Ovary (tissue), 3 donors: ENCODE data around the gene ELP4.

ENCODE experiments used
- CTCF ChIP-seq, 3 donors: fragments of 450-650 bp in 2 of 3; fragments of 200-600 bp in 1 of 3; IDR thresholded peaks; one replicate each; pipeline versions ENCODE4 v1.5.1 to v1.8.0; 2016 to 2022; ENCODE audit warnings: antibody characterized with exemption in 3 of 3, mild to moderate bottlenecking in 1 of 3
- POLR2A ChIP-seq: fragments of 450-650 bp; IDR thresholded peaks from one replicate; pipeline ENCODE4 v1.6.1; 2017; ENCODE audit warnings: antibody characterized with exemption, mild to moderate bottlenecking, moderate library complexity
- donor health status: DM: no; HTN: no; CAD: no.

GRCh38 chr11:31793264-31793663 lies 283.7 kb downstream of the ELP4 start:
- no peak for TF ChIP-seq CTCF (IDR thresholded peaks at IDR 0.05)
- no peak for TF ChIP-seq POLR2A
